ENCODE measurements around the gene GALNT18. TPM values are rescaled to one million over a fixed set of nuclear protein-coding genes. Genes with fewer than 3 reads are reported as not detected.

Gene GALNT18
- total and polyA plus RNA-seq, 2 experiments from 2014 or later = 4.3 to 10.8 TPM

DNA sequence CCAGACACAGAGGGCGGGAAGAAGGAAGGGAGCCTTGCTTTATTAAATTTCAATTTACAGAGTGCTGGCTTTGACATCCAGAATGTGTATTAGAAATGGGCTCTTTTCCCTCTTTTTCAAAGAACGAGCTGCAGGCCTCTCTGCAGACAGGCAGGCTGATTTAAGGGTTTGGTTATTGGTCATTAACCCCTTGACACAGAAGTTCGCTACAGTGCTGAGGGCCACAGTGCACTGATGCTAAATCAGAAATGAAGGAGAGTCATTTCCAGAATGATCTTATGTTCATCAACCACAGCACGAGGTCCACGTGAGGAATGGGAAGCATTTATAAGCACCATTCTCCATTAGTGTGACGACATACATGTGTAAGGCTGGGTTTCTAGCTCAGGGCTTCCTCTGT, 320.6 kb downstream of the GALNT18 start:
- TF ChIP-seq, protein P1, sequence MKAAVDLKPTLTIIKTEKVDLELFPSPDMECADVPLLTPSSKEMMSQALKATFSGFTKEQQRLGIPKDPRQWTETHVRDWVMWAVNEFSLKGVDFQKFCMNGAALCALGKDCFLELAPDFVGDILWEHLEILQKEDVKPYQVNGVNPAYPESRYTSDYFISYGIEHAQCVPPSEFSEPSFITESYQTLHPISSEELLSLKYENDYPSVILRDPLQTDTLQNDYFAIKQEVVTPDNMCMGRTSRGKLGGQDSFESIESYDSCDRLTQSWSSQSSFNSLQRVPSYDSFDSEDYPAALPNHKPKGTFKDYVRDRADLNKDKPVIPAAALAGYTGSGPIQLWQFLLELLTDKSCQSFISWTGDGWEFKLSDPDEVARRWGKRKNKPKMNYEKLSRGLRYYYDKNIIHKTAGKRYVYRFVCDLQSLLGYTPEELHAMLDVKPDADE (IDR thresholded peaks at IDR 0.05) = no peak
- TF ChIP-seq, protein P2, sequence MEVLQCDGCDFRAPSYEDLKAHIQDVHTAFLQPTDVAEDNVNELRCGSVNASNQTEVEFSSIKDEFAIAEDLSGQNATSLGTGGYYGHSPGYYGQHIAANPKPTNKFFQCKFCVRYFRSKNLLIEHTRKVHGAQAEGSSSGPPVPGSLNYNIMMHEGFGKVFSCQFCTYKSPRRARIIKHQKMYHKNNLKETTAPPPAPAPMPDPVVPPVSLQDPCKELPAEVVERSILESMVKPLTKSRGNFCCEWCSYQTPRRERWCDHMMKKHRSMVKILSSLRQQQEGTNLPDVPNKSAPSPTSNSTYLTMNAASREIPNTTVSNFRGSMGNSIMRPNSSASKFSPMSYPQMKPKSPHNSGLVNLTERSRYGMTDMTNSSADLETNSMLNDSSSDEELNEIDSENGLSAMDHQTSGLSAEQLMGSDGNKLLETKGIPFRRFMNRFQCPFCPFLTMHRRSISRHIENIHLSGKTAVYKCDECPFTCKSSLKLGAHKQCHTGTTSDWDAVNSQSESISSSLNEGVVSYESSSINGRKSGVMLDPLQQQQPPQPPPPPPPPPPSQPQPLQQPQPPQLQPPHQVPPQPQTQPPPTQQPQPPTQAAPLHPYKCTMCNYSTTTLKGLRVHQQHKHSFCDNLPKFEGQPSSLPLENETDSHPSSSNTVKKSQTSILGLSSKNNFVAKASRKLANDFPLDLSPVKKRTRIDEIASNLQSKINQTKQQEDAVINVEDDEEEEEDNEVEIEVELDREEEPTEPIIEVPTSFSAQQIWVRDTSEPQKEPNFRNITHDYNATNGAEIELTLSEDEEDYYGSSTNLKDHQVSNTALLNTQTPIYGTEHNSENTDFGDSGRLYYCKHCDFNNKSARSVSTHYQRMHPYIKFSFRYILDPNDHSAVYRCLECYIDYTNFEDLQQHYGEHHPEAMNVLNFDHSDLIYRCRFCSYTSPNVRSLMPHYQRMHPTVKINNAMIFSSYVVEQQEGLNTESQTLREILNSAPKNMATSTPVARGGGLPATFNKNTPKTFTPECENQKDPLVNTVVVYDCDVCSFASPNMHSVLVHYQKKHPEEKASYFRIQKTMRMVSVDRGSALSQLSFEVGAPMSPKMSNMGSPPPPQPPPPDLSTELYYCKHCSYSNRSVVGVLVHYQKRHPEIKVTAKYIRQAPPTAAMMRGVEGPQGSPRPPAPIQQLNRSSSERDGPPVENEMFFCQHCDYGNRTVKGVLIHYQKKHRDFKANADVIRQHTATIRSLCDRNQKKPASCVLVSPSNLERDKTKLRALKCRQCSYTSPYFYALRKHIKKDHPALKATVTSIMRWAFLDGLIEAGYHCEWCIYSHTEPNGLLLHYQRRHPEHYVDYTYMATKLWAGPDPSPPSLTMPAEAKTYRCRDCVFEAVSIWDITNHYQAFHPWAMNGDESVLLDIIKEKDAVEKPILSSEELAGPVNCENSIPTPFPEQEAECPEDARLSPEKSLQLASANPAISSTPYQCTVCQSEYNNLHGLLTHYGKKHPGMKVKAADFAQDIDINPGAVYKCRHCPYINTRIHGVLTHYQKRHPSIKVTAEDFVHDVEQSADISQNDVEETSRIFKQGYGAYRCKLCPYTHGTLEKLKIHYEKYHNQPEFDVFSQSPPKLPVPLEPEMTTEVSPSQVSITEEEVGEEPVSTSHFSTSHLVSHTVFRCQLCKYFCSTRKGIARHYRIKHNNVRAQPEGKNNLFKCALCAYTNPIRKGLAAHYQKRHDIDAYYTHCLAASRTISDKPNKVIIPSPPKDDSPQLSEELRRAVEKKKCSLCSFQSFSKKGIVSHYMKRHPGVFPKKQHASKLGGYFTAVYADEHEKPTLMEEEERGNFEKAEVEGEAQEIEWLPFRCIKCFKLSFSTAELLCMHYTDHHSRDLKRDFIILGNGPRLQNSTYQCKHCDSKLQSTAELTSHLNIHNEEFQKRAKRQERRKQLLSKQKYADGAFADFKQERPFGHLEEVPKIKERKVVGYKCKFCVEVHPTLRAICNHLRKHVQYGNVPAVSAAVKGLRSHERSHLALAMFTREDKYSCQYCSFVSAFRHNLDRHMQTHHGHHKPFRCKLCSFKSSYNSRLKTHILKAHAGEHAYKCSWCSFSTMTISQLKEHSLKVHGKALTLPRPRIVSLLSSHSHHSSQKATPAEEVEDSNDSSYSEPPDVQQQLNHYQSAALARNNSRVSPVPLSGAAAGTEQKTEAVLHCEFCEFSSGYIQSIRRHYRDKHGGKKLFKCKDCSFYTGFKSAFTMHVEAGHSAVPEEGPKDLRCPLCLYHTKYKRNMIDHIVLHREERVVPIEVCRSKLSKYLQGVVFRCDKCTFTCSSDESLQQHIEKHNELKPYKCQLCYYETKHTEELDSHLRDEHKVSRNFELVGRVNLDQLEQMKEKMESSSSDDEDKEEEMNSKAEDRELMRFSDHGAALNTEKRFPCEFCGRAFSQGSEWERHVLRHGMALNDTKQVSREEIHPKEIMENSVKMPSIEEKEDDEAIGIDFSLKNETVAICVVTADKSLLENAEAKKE (CRISPR knock-in tag; IDR thresholded peaks at IDR 0.05) = no peak
- TF ChIP-seq ZNF331 (CRISPR knock-in tag; IDR thresholded peaks at IDR 0.05; ENCODE audit: low read depth) (no peak), STAT1 (IDR thresholded peaks at IDR 0.05; ENCODE audit: unreplicated experiment) (no peak), ZNF114 (CRISPR knock-in tag; IDR thresholded peaks at IDR 0.05) (no peak), NANOG (IDR thresholded peaks at IDR 0.05; ENCODE audit: borderline replicate concordance) (no peak), JUNB (IDR thresholded peaks at IDR 0.05; ENCODE audit: unreplicated experiment) (no peak), POLR2AphosphoS5 (IDR thresholded peaks at IDR 0.05; ENCODE audit: low read depth) (no peak), CREB1 (CRISPR knock-in tag; IDR thresholded peaks at IDR 0.05; ENCODE audit: low read depth) (no peak), EZH2 (IDR thresholded peaks at IDR 0.05; ENCODE audit: low read depth, unreplicated experiment) (no peak), EZH2phosphoT487 (IDR thresholded peaks at IDR 0.05; ENCODE audit: unreplicated experiment) (no peak)
- TF ChIP-seq, protein P3, sequence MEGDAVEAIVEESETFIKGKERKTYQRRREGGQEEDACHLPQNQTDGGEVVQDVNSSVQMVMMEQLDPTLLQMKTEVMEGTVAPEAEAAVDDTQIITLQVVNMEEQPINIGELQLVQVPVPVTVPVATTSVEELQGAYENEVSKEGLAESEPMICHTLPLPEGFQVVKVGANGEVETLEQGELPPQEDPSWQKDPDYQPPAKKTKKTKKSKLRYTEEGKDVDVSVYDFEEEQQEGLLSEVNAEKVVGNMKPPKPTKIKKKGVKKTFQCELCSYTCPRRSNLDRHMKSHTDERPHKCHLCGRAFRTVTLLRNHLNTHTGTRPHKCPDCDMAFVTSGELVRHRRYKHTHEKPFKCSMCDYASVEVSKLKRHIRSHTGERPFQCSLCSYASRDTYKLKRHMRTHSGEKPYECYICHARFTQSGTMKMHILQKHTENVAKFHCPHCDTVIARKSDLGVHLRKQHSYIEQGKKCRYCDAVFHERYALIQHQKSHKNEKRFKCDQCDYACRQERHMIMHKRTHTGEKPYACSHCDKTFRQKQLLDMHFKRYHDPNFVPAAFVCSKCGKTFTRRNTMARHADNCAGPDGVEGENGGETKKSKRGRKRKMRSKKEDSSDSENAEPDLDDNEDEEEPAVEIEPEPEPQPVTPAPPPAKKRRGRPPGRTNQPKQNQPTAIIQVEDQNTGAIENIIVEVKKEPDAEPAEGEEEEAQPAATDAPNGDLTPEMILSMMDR (conservative IDR thresholded peaks at IDR 0.05; ENCODE audit: low read depth in 2 of 2) = no peak
- TF ChIP-seq, protein P4, sequence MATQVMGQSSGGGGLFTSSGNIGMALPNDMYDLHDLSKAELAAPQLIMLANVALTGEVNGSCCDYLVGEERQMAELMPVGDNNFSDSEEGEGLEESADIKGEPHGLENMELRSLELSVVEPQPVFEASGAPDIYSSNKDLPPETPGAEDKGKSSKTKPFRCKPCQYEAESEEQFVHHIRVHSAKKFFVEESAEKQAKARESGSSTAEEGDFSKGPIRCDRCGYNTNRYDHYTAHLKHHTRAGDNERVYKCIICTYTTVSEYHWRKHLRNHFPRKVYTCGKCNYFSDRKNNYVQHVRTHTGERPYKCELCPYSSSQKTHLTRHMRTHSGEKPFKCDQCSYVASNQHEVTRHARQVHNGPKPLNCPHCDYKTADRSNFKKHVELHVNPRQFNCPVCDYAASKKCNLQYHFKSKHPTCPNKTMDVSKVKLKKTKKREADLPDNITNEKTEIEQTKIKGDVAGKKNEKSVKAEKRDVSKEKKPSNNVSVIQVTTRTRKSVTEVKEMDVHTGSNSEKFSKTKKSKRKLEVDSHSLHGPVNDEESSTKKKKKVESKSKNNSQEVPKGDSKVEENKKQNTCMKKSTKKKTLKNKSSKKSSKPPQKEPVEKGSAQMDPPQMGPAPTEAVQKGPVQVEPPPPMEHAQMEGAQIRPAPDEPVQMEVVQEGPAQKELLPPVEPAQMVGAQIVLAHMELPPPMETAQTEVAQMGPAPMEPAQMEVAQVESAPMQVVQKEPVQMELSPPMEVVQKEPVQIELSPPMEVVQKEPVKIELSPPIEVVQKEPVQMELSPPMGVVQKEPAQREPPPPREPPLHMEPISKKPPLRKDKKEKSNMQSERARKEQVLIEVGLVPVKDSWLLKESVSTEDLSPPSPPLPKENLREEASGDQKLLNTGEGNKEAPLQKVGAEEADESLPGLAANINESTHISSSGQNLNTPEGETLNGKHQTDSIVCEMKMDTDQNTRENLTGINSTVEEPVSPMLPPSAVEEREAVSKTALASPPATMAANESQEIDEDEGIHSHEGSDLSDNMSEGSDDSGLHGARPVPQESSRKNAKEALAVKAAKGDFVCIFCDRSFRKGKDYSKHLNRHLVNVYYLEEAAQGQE (IDR thresholded peaks at IDR 0.05; ENCODE audit: unreplicated experiment) = no peak
- Histone ChIP-seq H3K9me2 (ENCODE audit: insufficient read depth) (no peaks in the 10 kb centered on the region; the same call in 1 of the 2 replicates), H2AFZ (no peak overlapping the region), H3K27me3 (ENCODE audit: insufficient read depth) (no peaks in the 10 kb centered on the region), H3K79me2 (replicated peaks; ENCODE audit: insufficient read depth) (no peaks in the 10 kb centered on the region), H3K4me2 (no peak overlapping the region), H3K4me1 (ENCODE audit: insufficient read depth) (no peaks in the 10 kb centered on the region), H3K4me3 (no peak overlapping the region), H3F3A (replicated peaks; ENCODE audit: low read depth) (no peaks in the 10 kb centered on the region), H3K36me3 (ENCODE audit: insufficient read depth) (no peaks in the 10 kb centered on the region), H4K20me1 (replicated peaks; ENCODE audit: insufficient read depth) (no peaks in the 10 kb centered on the region), H3K27ac (ENCODE audit: low read depth) (no peak overlapping the region)
- no peaks in the 10 kb centered on the region for H3K9me3 Mint-ChIP-seq
- H3K27ac Mint-ChIP-seq = no peak overlapping the region
- H3K4me1 Mint-ChIP-seq = no peaks in the 10 kb centered on the region
- ATAC-seq (no peak), DNase-seq (ENCODE audit: low spot score) (no peak)
- no peaks in the 10 kb centered on the region for H3K36me3 Mint-ChIP-seq (ENCODE audit: low read depth)
- no peak overlapping the region for H3K4me3 Mint-ChIP-seq
- peaks cover 4% of the 10 kb centered on the region for H3K27me3 Mint-ChIP-seq (ENCODE audit: insufficient read depth, low read depth, poor library complexity)
